Gastrocnemius medialis (tissue), 4 donors: Measurements from ENCODE around the gene ZBTB46. TPM values are rescaled to one million over a fixed set of nuclear protein-coding genes. Genes with fewer than 3 reads are reported as not detected.

Experiments
- ATAC-seq, 2 donors: fragments of 150-250 bp; one replicate each; pipeline ENCODE4 v1.9.1; 2016
- DNase-seq, 2 donors: peaks; one replicate each; pipeline ENCODE4 v3.0.0-alpha.2; 2019
- H3K27ac ChIP-seq, 4 donors: fragments of 200-600 bp; sonication (generic); 1 replicate in 1 of 4; 2 replicates in 3 of 4; pipeline ENCODE4 v1.5.1; 2016 to 2018; ENCODE audit warnings: mild to moderate bottlenecking in 2 of 4, moderate library complexity in 1 of 4
- H3K27me3 ChIP-seq, 3 donors: fragments of 200-600 bp; sonication (generic) in 2 of 3; 1 replicate in 1 of 3; 2 replicates in 2 of 3; pipeline versions ENCODE4 v1.5.1 to v1.6.0; 2016 to 2019; ENCODE audit warnings: mild to moderate bottlenecking in 1 of 3, moderate library complexity in 1 of 3
- H3K36me3 ChIP-seq, 2 donors: fragments of 200-600 bp; sonication (generic) in 1 of 2; one replicate each; pipeline ENCODE4 v1.5.1; 2017 to 2018
- H3K4me1 ChIP-seq, 2 donors: fragments of 200-600 bp; sonication (generic) in 1 of 2; one replicate each; pipeline ENCODE4 v1.5.1; 2016 to 2017; ENCODE audit warnings: mild to moderate bottlenecking in 2 of 2
- H3K4me3 ChIP-seq, 4 donors: fragments of 200-600 bp; sonication (generic) in 3 of 4; 1 replicate in 1 of 4; 2 replicates in 3 of 4; pipeline ENCODE4 v1.5.1; 2016 to 2019; ENCODE audit warnings: mild to moderate bottlenecking in 2 of 4
- H3K9me3 ChIP-seq, 3 donors: fragments of 200-600 bp; sonication (generic) in 2 of 3; 1 replicate in 1 of 3; 2 replicates in 2 of 3; pipeline ENCODE4 v1.5.1; 2016 to 2019
- CTCF ChIP-seq, 5 experiments: fragments of 450-650 bp in 3 of 5; fragments of 200-600 bp in 2 of 5; sonication (generic) in 2 of 5; IDR thresholded peaks in 4 of 5; conservative IDR thresholded peaks in 1 of 5; 1 replicate in 4 of 5; 2 replicates in 1 of 5; pipeline ENCODE4 v1.5.1; 2016 to 2019; ENCODE audit warnings: antibody characterized with exemption in 5 of 5, mild to moderate bottlenecking in 3 of 5, moderate library complexity in 3 of 5
- POLR2A ChIP-seq, 2 donors: fragments of 450-650 bp; IDR thresholded peaks; one replicate each; pipeline ENCODE4 v1.6.1; 2017; ENCODE audit warnings: antibody characterized with exemption in 2 of 2, mild to moderate bottlenecking in 2 of 2, moderate library complexity in 2 of 2
- in situ Hi-C, 4 donors: fragments of 200-750 bp; cut with MboI; loops; one replicate each; pipeline versions ENCODE4 v1.15.0 to v1.8.0; 2017; ENCODE audit warnings: low sequenced_read_pairs in 4 of 4
- intact Hi-C: fragments of 100-400 bp; cut with DNase I; formaldehyde crosslinking; loops from one replicate; pipeline ENCODE4 v1.15.1; 2023; ENCODE audit warnings: low total_unique reads
- total RNA-seq, 4 donors: library from RNA; depleted of rRNA; stranded (reverse); fragments of >200 nt; gene quantifications; one replicate each; pipeline versions ENCODE4 v1.1.0 to v1.2.3, GENCODE V29; 2016

The ZBTB46 gene
- total RNA-seq, 4 donors from 2014 or later = 4.3 to 7.1 (median 5.6) TPM

- Histone ChIP-seq H3K9me3 (no peaks in the 10 kb centered on the region), H3K4me3 (no peak overlapping the region), H3K27me3 (peaks cover 0 to 6% (median 0%) of the 10 kb centered on the region in 3 donors), H3K4me1 (peaks cover 0 to 5% of the 10 kb centered on the region in 2 donors), H3K27ac (peak overlapping the region in 3 of 4 donors; percentile 11 to 44 (median 27)), H3K36me3 (no peaks in the 10 kb centered on the region)
- intact Hi-C loops = no loop called here
- DNase-seq (no peak), ATAC-seq (no peak)
- TF ChIP-seq CTCF (IDR thresholded peaks at IDR 0.05 in 4 of 5, conservative IDR thresholded peaks at IDR 0.05 in 1 of 5) (no peak), POLR2A (IDR thresholded peaks at IDR 0.05) (no peak)
- in situ Hi-C loops = no loop called here
Observed at GRCh38 chr20:63826753-63827152, 4.3 kb downstream of the ZBTB46 start.

DNA sequence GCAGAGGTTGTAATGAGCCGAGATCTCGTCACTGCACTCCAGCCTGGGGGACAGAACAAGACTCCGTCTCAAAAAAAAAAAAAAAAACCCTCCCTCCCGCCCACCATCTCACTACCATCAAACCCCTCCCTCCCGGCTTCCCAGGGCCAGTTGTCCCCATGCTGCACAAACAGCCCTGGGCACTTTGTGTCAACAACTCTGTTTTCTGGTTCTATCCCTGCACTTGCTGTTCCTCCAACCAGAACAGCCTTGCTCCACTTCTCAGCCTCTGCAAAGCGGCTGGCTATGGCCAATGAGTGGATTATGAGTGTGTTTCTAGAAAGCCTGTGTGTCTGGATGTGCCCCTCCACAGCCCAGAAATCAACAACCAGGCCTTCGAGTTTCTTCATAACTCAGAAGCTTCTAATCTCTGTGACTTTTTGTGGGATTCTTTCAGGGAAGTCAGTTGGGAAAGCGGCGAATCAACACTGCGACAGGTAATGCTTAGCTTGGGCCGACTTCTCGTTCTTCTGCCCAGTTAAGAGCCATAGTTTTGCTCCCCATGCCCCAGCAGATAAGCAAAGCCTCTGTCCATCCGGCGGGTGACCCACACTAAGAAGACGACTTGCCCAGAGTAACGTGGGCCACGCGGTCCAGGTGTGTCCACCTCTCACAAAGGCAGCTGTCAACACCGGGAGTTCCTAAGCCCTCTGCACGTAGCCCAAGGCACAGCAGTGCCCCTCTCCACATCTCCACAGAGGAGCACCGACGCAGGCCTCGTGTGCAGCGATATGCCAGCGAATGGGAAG lies 5.5 kb downstream of the ZBTB46 start:
- peaks cover 0 to 5% of the 10 kb centered on the region in 2 donors for H3K4me1 ChIP-seq
- intact Hi-C loops (no loop called here), in situ Hi-C loops (no loop called here)
- H3K36me3 ChIP-seq = no peaks in the 10 kb centered on the region
- H3K27me3 ChIP-seq = peaks cover 0 to 6% (median 0%) of the 10 kb centered on the region in 3 donors
- ATAC-seq (no peak), DNase-seq (no peak)
- TF ChIP-seq CTCF (IDR thresholded peaks at IDR 0.05 in 4 of 5, conservative IDR thresholded peaks at IDR 0.05 in 1 of 5) (no peak), POLR2A (IDR thresholded peaks at IDR 0.05) (no peak)
- peak overlapping the region in 3 of 4 donors; percentile 8 to 44 (median 29) for H3K27ac ChIP-seq
- H3K4me3 ChIP-seq = no peak overlapping the region
- no peaks in the 10 kb centered on the region for H3K9me3 ChIP-seq

DNA sequence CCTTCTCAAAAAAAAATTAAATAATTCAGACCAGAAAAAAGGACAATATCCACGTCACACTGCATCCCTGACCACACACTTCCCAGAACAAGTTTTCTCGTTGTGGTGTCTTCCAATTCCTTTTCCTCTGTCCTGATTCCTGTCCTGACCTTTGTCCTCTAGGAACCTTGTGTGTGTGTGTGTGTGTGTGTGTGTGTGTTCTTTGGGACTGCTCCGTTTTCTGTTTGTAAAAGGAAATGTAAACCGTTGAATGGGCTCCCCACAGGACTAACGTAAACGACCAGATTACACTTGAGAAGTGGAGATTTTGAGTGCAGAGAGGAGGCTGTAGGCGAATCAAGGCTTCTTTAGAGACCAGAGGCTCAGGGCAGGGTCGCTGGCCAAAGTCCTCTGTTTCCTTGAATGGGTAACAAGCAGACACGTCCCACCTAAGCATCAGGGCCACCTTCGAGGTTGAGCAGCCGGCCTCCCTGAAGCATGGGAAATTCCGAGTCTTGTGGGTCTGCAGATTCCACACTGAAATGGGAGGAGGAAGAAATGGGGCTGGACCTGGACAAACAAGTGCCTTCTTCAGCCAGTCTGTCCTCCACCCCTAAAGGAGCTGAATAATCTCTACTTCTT lies 7.3 kb downstream of the ZBTB46 start:
- no peak for ATAC-seq
- H3K9me3 ChIP-seq = no peaks in the 10 kb centered on the region
- no peaks in the 10 kb centered on the region for H3K27me3 ChIP-seq
- peaks cover 0 to 7% of the 10 kb centered on the region in 2 donors for H3K4me1 ChIP-seq
- in situ Hi-C loops = no loop called here
- intact Hi-C loops = loop anchor here (5.0 kb wide), 1 partner anchor 52 kb away; no protein-coding TSS in a partner anchor
- no peak for DNase-seq
- TF ChIP-seq CTCF (IDR thresholded peaks at IDR 0.05 in 4 of 5, conservative IDR thresholded peaks at IDR 0.05 in 1 of 5) = no peak
- no peak for TF ChIP-seq POLR2A (IDR thresholded peaks at IDR 0.05)
- peak overlapping the region in 1 of 4 donors; percentile 36 for H3K27ac ChIP-seq
- no peaks in the 10 kb centered on the region for H3K36me3 ChIP-seq
- H3K4me3 ChIP-seq = no peak overlapping the region

- peaks cover 0 to 7% of the 10 kb centered on the region in 2 donors for H3K4me1 ChIP-seq
- H3K4me3 ChIP-seq = no peak overlapping the region
- in situ Hi-C loops = no loop called here
Observed at GRCh38 chr20:63822276-63822696, 8.8 kb downstream of the ZBTB46 start.

More at GRCh38 chr20:63822276-63822696, 8.8 kb downstream of the ZBTB46 start:
- Histone ChIP-seq H3K36me3 (no peaks in the 10 kb centered on the region), H3K9me3 (no peaks in the 10 kb centered on the region), H3K27ac (peak overlapping the region in 2 of 4 donors; percentile 11 to 18), H3K27me3 (no peaks in the 10 kb centered on the region)
- intact Hi-C loops = loop anchor here (5.0 kb wide), 1 partner anchor 50 kb away; no protein-coding TSS in a partner anchor
- TF ChIP-seq POLR2A (IDR thresholded peaks at IDR 0.05) = no peak
- no peak for TF ChIP-seq CTCF (IDR thresholded peaks at IDR 0.05 in 4 of 5, conservative IDR thresholded peaks at IDR 0.05 in 1 of 5)
- DNase-seq (no peak), ATAC-seq (no peak)
